Rectal smooth muscle tissue (tissue), 1 donor: ENCODE data around the gene CPNE8.

Experiments
- H3K27ac ChIP-seq: one replicate; pipeline ENCODE4 v1.7.0; 2013; ENCODE audit warnings: low read depth, low read length, inconsistent platforms
- H3K27me3 ChIP-seq: one replicate; pipeline ENCODE4 v1.7.0; 2013; ENCODE audit warnings: low read length; ENCODE audit not compliant: control insufficient read depth, insufficient read depth
- H3K36me3 ChIP-seq: one replicate; pipeline ENCODE4 v1.7.0; 2013; ENCODE audit warnings: low read length; ENCODE audit not compliant: control insufficient read depth, insufficient read depth
- H3K4me1 ChIP-seq: one replicate; pipeline ENCODE4 v1.7.0; 2013; ENCODE audit warnings: low read length; ENCODE audit not compliant: control insufficient read depth, insufficient read depth
- H3K4me3 ChIP-seq: one replicate; pipeline ENCODE4 v1.7.0; 2013; ENCODE audit warnings: low read length
- H3K9ac ChIP-seq: one replicate; pipeline ENCODE4 v1.7.0; 2013; ENCODE audit warnings: low read length

CPNE8 gene

DNA sequence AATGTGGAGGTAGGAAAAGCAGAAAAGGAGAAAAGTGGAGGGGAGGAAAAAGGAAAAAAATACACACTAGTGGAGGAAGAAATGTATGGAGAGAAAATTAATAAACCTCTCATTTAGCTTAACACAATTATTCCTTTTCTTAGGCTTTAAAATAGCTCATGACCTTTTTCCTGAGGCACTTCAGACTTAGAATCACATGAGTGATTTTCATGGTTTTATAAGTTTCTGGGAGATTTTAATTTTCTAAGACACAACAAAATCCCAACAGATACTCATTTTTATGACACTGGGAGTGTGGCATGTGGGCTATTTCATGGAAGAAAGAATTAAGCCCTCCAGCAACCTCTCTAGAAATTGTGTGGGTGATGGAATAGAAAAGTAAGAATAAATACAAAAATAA is 214.7 kb downstream of the CPNE8 start:
- Histone ChIP-seq H3K4me1 (no peaks in the 10 kb centered on the region), H3K4me3 (no peak overlapping the region), H3K36me3 (no peaks in the 10 kb centered on the region), H3K9ac (no peak overlapping the region), H3K27me3 (no peaks in the 10 kb centered on the region), H3K27ac (no peak overlapping the region)

DNA sequence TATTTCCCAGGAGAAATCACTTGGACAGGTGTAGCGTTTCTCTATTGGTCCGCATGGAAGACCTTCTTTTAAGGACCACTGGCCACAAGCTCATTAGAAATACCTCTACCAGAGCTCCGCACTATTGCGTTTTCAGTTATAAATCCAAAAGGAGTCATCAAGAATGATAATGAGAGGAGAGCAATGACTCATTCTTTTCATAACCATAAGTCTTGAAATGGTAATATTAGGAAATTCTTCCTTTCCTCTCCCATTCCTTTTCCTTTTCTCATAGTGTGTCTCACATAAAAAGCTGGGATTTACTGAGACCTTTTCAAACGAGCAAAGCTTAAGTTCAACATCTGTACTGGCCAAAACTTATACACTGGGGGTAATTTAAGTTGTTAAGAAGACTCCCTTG is 215.7 kb downstream of the CPNE8 start:
- no peaks in the 10 kb centered on the region for H3K27me3 ChIP-seq
- no peak overlapping the region for H3K4me3 ChIP-seq
- no peak overlapping the region for H3K27ac ChIP-seq
- no peak overlapping the region for H3K9ac ChIP-seq
- no peaks in the 10 kb centered on the region for H3K4me1 ChIP-seq
- no peaks in the 10 kb centered on the region for H3K36me3 ChIP-seq

DNA sequence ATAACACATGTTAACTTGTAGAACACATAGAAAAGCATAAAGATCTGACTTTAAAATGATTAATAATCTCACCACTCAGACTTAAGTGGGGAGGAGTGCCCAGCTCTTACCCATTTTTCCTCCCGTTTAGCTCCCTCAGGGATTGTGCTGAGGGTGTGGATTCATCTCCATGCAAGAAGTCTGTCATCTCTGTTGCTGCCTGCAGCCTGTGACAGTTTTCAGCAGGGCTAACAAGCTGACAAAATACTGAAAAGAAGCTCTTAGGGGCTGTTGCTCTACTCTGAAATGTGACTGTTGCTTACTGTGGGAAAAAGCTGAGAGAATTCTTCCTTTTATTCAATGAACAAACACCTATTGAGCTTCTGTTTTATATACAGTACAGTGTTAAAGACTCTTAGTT is 216.2 kb downstream of the CPNE8 start:
- no peak overlapping the region for H3K27ac ChIP-seq
- H3K36me3 ChIP-seq, result no peaks in the 10 kb centered on the region
- no peak overlapping the region for H3K9ac ChIP-seq
- no peaks in the 10 kb centered on the region for H3K4me1 ChIP-seq
- no peak overlapping the region for H3K4me3 ChIP-seq
- H3K27me3 ChIP-seq, result no peaks in the 10 kb centered on the region

DNA sequence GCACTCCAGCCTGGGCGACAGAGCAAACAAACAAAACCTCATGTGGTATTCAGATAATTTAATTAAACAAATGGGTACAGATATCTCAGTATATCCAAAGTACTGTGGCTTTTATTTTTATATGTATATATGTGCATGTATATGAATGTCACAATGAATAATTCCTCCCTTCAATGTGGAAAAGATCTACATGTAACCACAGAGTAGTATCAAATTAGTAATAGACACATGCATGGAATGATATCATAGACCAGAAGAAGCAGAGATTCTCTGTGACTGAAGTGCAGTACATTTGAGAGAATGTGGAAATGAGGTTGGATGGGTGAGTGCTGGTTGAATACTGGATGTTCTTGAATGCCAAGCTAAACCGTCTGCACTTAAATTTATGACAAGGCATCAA is 222.9 kb downstream of the CPNE8 start:
- no peak overlapping the region for H3K9ac ChIP-seq
- no peak overlapping the region for H3K4me3 ChIP-seq
- no peaks in the 10 kb centered on the region for H3K27me3 ChIP-seq
- peaks cover 3% of the 10 kb centered on the region for H3K36me3 ChIP-seq
- H3K4me1 ChIP-seq, result no peaks in the 10 kb centered on the region
- no peak overlapping the region for H3K27ac ChIP-seq

DNA sequence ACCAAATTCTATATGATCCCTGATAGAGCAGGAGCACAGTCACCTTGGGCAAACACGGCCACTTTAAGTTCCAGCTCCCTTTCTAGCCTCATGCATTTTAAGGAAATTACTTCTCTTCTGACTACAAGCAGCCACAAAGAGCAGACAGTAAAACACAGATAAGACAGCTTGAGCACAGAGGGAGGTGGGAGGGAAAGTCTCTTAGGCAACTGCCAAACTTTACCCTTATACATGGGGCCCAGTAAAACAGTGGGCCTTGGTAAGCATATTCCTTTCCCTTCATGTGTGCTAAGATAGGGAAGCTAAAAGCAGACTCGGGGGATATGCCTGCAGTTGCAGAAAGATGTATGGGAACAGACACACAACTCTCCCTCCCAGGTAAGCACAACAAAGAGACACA is 235.9 kb downstream of the CPNE8 start:
- Histone ChIP-seq H3K27me3 (no peaks in the 10 kb centered on the region), H3K27ac (no peak overlapping the region), H3K4me1 (no peaks in the 10 kb centered on the region), H3K9ac (no peak overlapping the region), H3K36me3 (no peaks in the 10 kb centered on the region), H3K4me3 (no peak overlapping the region)

DNA sequence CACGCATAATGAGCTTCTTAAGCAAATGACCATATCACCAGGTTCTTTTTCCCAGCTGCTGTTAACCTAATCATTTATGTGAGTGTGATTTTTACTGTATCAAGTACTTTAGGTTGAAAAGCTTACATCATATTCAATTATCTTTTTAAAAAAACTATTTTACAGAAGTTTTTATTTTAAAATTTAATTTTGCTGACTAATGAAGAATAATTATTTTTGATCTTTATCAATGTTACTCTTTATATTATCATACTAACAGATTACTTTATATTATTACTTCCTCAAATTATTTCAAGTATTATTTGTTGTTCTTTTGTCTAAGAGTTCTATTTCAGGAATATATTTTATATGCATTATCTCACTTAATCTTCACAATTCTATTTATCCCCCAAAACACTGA is 236.3 kb downstream of the CPNE8 start:
- Histone ChIP-seq H3K27me3 (no peaks in the 10 kb centered on the region), H3K9ac (no peak overlapping the region), H3K36me3 (no peaks in the 10 kb centered on the region), H3K4me3 (no peak overlapping the region), H3K4me1 (no peaks in the 10 kb centered on the region), H3K27ac (no peak overlapping the region)

DNA sequence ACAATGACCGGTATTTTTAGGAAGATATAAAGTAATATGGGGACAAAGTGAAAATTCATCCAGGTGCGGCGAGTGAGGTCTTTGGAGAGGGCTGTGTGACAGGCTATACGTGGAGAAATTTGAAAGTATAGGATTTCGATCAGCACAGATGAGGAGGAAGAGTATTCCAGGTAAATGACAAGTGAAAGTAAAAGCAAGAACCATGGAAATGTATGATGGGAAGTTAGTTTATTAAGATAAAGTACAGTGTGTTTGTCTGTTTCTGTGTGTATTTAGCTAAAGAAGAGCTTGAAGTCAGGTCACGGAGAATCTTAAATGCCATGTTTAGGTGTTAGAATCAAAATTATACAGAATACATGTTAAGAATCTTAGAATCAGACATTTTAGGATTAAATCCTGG is 239.0 kb downstream of the CPNE8 start:
- no peak overlapping the region for H3K27ac ChIP-seq

DNA sequence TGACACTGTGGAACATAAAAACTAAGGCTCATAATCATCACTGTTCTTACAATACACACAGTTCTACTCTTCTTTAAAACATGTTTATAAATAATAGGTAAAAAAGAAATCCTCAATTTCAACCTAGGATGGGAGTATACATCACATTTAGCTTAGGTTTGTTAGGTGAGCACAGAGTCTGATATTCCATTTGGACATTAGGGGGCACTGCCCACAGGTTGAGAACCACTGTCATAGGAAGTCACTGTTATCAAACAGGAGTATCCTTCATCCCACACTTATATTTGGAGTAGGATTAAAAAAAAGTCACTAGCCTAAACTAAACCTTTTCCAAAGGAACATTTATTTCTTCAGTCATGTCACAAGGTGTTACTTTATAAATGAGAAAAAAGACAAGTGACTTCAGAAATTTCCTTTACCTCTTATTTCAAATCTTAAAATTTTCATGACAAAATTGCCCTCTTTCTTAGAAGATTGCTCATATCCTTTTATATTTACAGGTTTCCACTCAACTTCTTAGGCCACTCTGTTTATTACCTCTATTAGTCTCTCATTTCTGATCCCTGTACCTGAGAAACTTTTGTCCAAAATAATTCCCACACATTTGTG is 240.6 kb downstream of the CPNE8 start:
- no peak overlapping the region for H3K4me3 ChIP-seq
- no peak overlapping the region for H3K27ac ChIP-seq
- no peaks in the 10 kb centered on the region for H3K4me1 ChIP-seq
- no peaks in the 10 kb centered on the region for H3K27me3 ChIP-seq
- H3K36me3 ChIP-seq, result no peaks in the 10 kb centered on the region
- H3K9ac ChIP-seq, result no peak overlapping the region

More for the DNA sequence above, 239.0 kb downstream of the CPNE8 start:
- H3K4me3 ChIP-seq, result no peak overlapping the region
- no peaks in the 10 kb centered on the region for H3K36me3 ChIP-seq
- no peaks in the 10 kb centered on the region for H3K27me3 ChIP-seq
- no peaks in the 10 kb centered on the region for H3K4me1 ChIP-seq
- H3K9ac ChIP-seq, result no peak overlapping the region

DNA sequence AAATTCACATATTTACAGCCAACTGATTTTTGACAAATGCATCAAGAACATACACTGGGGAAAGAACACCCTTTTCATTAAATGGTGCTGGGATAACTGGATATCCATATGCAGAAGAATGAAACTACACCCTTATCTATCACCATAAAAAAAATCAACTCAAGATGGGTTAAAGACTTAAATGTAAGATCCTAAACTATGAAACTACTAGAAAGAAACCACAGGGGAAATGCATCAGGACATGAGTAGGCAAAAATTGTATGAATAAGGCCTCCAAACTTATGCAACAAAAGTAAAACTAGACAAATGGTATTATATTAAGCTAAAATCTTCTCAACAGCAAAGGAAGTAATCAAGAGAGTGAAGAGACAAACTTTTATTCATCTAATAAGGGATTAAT is 242.6 kb downstream of the CPNE8 start:
- Histone ChIP-seq H3K27me3 (no peaks in the 10 kb centered on the region), H3K9ac (no peak overlapping the region), H3K4me1 (no peaks in the 10 kb centered on the region), H3K27ac (no peak overlapping the region), H3K4me3 (no peak overlapping the region), H3K36me3 (no peaks in the 10 kb centered on the region)

DNA sequence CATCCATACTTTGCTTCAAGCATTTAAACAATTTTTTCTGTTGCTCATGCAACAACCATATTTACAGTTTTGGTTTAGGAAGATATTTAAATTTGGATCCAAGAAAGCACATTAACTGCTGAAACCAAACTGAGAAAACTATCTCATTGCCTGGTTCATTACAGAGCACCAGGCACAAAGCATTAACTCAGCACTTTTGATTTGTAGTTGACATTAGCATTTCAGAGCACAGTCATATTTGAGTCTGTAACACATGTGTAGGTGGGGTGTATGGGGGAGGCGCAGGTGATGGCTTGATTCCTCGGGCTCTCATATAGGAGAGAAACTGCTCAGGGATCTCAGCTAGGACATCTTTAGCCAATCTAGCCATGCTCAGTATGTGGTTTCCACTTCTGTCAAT is 251.7 kb downstream of the CPNE8 start:
- no peak overlapping the region for H3K4me3 ChIP-seq
- no peak overlapping the region for H3K9ac ChIP-seq
- H3K27me3 ChIP-seq, result no peaks in the 10 kb centered on the region
- H3K4me1 ChIP-seq, result no peaks in the 10 kb centered on the region
- H3K36me3 ChIP-seq, result no peaks in the 10 kb centered on the region
- H3K27ac ChIP-seq, result no peak overlapping the region

DNA sequence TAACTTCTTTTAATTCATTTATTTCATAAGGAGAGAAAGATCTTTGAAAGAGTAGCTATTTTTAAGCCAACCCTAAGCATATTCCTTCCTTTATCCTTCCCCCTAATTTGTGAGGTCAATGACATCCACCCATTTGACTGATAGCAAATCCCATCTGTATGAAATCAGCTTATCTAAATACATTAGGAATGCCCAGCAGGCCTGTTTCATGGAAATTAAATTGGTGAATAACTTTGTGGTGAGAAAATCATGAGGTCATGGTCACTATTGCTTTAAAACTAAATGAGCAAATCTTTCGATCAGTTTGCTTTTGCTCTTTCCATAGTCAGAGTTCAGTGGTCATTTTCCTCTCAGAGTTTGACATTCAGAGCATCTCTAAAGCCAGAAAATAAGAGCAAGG is 256.6 kb downstream of the CPNE8 start:
- Histone ChIP-seq H3K9ac (no peak overlapping the region), H3K27ac (no peak overlapping the region), H3K4me1 (no peaks in the 10 kb centered on the region), H3K4me3 (no peak overlapping the region), H3K36me3 (no peaks in the 10 kb centered on the region), H3K27me3 (no peaks in the 10 kb centered on the region)

DNA sequence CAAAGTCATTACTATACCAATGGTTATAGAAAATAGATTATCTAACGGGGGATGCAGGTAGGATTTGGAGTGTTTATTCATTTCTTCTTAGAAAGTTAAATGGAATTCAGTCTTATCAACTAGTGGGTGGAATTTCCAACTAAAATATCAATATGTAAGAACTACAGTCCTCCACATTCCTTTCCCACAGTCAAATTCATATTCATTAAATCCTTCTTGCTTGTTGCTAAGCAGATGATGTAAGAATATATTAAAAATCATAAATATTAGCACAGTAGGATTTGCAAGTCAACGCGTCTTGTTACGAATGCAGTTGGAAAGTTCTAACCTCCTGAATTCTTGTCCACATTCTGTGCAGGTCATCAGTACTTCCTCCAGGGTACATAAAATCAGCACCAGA is 259.2 kb downstream of the CPNE8 start:
- Histone ChIP-seq H3K9ac (no peak overlapping the region), H3K36me3 (no peaks in the 10 kb centered on the region), H3K4me1 (no peaks in the 10 kb centered on the region), H3K4me3 (no peak overlapping the region), H3K27ac (no peak overlapping the region), H3K27me3 (no peaks in the 10 kb centered on the region)

DNA sequence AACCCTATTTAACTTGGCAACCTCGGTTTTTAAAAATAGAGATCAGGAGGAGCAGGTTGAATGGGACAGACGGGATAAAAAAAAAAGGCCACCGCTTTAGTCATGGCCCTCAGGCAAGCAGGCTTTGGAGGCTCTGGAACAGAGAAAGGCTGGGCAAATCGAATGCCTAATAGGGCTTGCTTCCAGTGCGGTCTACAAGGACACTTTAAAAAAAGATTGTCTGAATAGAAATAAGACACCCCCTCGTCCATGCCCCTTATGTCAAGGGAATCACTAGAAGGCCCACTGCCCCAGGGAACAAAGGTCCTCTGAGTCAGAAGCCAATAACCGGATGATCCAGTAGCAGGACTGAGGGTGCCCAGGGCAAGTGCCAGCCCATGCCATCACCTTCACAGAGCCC is 265.8 kb downstream of the CPNE8 start:
- H3K4me3 ChIP-seq, result no peak overlapping the region
- no peaks in the 10 kb centered on the region for H3K4me1 ChIP-seq
- no peaks in the 10 kb centered on the region for H3K27me3 ChIP-seq
- no peaks in the 10 kb centered on the region for H3K36me3 ChIP-seq
- no peak overlapping the region for H3K27ac ChIP-seq
- no peak overlapping the region for H3K9ac ChIP-seq
